Activated T-helper 1 cell treated with anti-CD3 and anti-CD28 coated beads, Interleukin-2, amount 50 U/mL, for 16 hours (primary cell): ENCODE data around the gene BDKRB2.

Experiments
- DNase-seq, 2 donors: peaks; one replicate each; pipeline ENCODE4 v3.0.0-alpha.2; 2020; ENCODE audit warnings: low read depth in 1 of 2, low spot score in 1 of 2

Gene BDKRB2

GRCh38 chr14:96250485-96250884, 45.8 kb downstream of the BDKRB2 start:
- no peak for DNase-seq

GRCh38 chr14:96251656-96252155, 47.1 kb downstream of the BDKRB2 start:
- DNase-seq = no peak

- no peak for DNase-seq
Measured at GRCh38 chr14:96252323-96252998, 47.8 kb downstream of the BDKRB2 start.

- DNase-seq = no peak
Measured at GRCh38 chr14:96252999-96253539, 48.4 kb downstream of the BDKRB2 start.

- no peak for DNase-seq
Measured at GRCh38 chr14:96254687-96255086, 50.0 kb downstream of the BDKRB2 start.

- DNase-seq = no peak
Measured at GRCh38 chr14:96255501-96256366, 51.1 kb downstream of the BDKRB2 start, which contains the start of gene BDKRB1. BDKRB1 (plus strand) TSS chr14:96256210; CDS start chr14:96263683, 7,473 bp downstream.

- DNase-seq = no peak
Measured at GRCh38 chr14:96256407-96256806, 51.8 kb downstream of the BDKRB2 start.

- no peak for DNase-seq
Measured at GRCh38 chr14:96257056-96257455, 52.4 kb downstream of the BDKRB2 start.

- no peak for DNase-seq
Measured at GRCh38 chr14:96257900-96258299, 53.3 kb downstream of the BDKRB2 start.

GRCh38 chr14:96260341-96260821, 55.7 kb downstream of the BDKRB2 start:
- no peak for DNase-seq

GRCh38 chr14:96261053-96261452, 56.4 kb downstream of the BDKRB2 start:
- no peak for DNase-seq

GRCh38 chr14:96261772-96262655, 57.4 kb downstream of the BDKRB2 start:
- no peak for DNase-seq

GRCh38 chr14:96263347-96264199, 58.9 kb downstream of the BDKRB2 start:
- no peak for DNase-seq

- no peak for DNase-seq
Measured at GRCh38 chr14:96264200-96264553, 59.5 kb downstream of the BDKRB2 start.

- no peak for DNase-seq
Measured at GRCh38 chr14:96264853-96265252, 60.2 kb downstream of the BDKRB2 start.

GRCh38 chr14:96265383-96266095, 60.9 kb downstream of the BDKRB2 start:
- DNase-seq = no peak

- no peak for DNase-seq
Measured at GRCh38 chr14:96267336-96267735, 62.7 kb downstream of the BDKRB2 start.

GRCh38 chr14:96267916-96268315, 63.3 kb downstream of the BDKRB2 start:
- DNase-seq = no peak
